Peyer's patch (tissue), 4 donors: ENCODE data around the gene NUDCD2.
A peak's percentile ranks its signal among the peaks of the same experiment; 100 is the strongest.

Experiments used
- CTCF ChIP-seq, 6 experiments: fragments of 450-650 bp in 4 of 6; fragments of 200-600 bp in 2 of 6; sonication (generic) in 1 of 6; IDR thresholded peaks; one replicate each; pipeline ENCODE4 v1.5.1; 2017 to 2019; ENCODE audit warnings: antibody characterized with exemption in 6 of 6, mild to moderate bottlenecking in 3 of 6, moderate library complexity in 1 of 6
- POLR2A ChIP-seq, 2 donors: fragments of 450-650 bp; IDR thresholded peaks; one replicate each; pipeline ENCODE4 v1.5.1; 2017; ENCODE audit warnings: antibody characterized with exemption in 2 of 2, mild to moderate bottlenecking in 2 of 2, moderate library complexity in 2 of 2

- TF ChIP-seq POLR2A (IDR thresholded peaks at IDR 0.05): peak; percentile 95 to 97
- TF ChIP-seq CTCF (IDR thresholded peaks at IDR 0.05): peak in 5 of 6 experiments; percentile 27 to 52 (median 47)
These were observed 45.6 kb upstream of the NUDCD2 start, which contains the start of gene MAT2B for GRCh38 chr5:163505368-163506094.
